ENCODE results near the gene SDK1.

The SDK1 gene

GRCh38 chr7:4015996-4016395 lies 714.9 kb downstream of the SDK1 start:
- H3K4me3 ChIP-seq (ENCODE audit: low read depth, low read length), result no peak overlapping the region
- no peak for TF ChIP-seq CTCF (IDR thresholded peaks at IDR 0.05; ENCODE audit: low read depth, low read length)
- in situ Hi-C loops (cut with HindIII; ENCODE audit: low sequenced_read_pairs), result no loop called here
- no peak for DNase-seq (ENCODE audit: low read depth, low spot score)

- no peak for TF ChIP-seq CTCF (IDR thresholded peaks at IDR 0.05; ENCODE audit: low read depth, low read length)
- no peak for DNase-seq (ENCODE audit: low read depth, low spot score)
- no peak overlapping the region for H3K4me3 ChIP-seq (ENCODE audit: low read depth, low read length)
- in situ Hi-C loops (cut with HindIII; ENCODE audit: low sequenced_read_pairs), result no loop called here
Observed at GRCh38 chr7:4017081-4017480, 716.0 kb downstream of the SDK1 start.

GRCh38 chr7:4017785-4018184 lies 716.7 kb downstream of the SDK1 start:
- H3K4me3 ChIP-seq (ENCODE audit: low read depth, low read length), result no peak overlapping the region
- TF ChIP-seq CTCF (IDR thresholded peaks at IDR 0.05; ENCODE audit: low read depth, low read length), result no peak
- DNase-seq (ENCODE audit: low read depth, low spot score), result no peak
- in situ Hi-C loops (cut with HindIII; ENCODE audit: low sequenced_read_pairs), result no loop called here

GRCh38 chr7:4018601-4019316 lies 717.7 kb downstream of the SDK1 start:
- H3K4me3 ChIP-seq (ENCODE audit: low read depth, low read length), result no peak overlapping the region
- in situ Hi-C loops (cut with HindIII; ENCODE audit: low sequenced_read_pairs), result no loop called here
- TF ChIP-seq CTCF (IDR thresholded peaks at IDR 0.05; ENCODE audit: low read depth, low read length), result no peak
- no peak for DNase-seq (ENCODE audit: low read depth, low spot score)

GRCh38 chr7:4020086-4020485 lies 719.0 kb downstream of the SDK1 start:
- no peak for DNase-seq (ENCODE audit: low read depth, low spot score)
- no peak overlapping the region for H3K4me3 ChIP-seq (ENCODE audit: low read depth, low read length)
- no peak for TF ChIP-seq CTCF (IDR thresholded peaks at IDR 0.05; ENCODE audit: low read depth, low read length)
- in situ Hi-C loops (cut with HindIII; ENCODE audit: low sequenced_read_pairs), result no loop called here

GRCh38 chr7:4021413-4021812 lies 720.4 kb downstream of the SDK1 start:
- in situ Hi-C loops (cut with HindIII; ENCODE audit: low sequenced_read_pairs), result no loop called here
- no peak overlapping the region for H3K4me3 ChIP-seq (ENCODE audit: low read depth, low read length)
- DNase-seq (ENCODE audit: low read depth, low spot score), result no peak
- TF ChIP-seq CTCF (IDR thresholded peaks at IDR 0.05; ENCODE audit: low read depth, low read length), result no peak

Data from astrocyte of the spinal cord (primary cell).